Karpas-422 (cell line): ENCODE results near the gene REEP6. TPM values are rescaled to one million over a fixed set of nuclear protein-coding genes. Genes with fewer than 3 reads are reported as not detected.
"Not testable (repeated sequence)": the region's sequence is repeated elsewhere in the genome, so short reads cannot be mapped to it uniquely, and the experiment has no call there.

Experiments
- DNase-seq: peaks from one replicate; pipeline ENCODE4 v3.0.0-alpha.2; 2015
- H2AFZ ChIP-seq: fragments of 200-600 bp; sonication (generic); 2 replicates; pipeline ENCODE4 v1.6.1; 2014; ENCODE audit warnings: antibody characterized with exemption, low read length, mixed read lengths
- H3K27ac ChIP-seq: fragments of 200-600 bp; sonication (generic); 2 replicates; pipeline ENCODE4 v1.5.1; 2014; ENCODE audit warnings: mild to moderate bottlenecking, low read length, moderate library complexity
- H3K27me3 ChIP-seq: fragments of 200-600 bp; sonication (generic); 2 replicates; pipeline ENCODE4 v1.6.1; 2014; ENCODE audit warnings: low read length, mixed read lengths
- H3K36me3 ChIP-seq: fragments of 200-600 bp; sonication (generic); 2 replicates; pipeline ENCODE4 v1.6.1; 2014; ENCODE audit warnings: low read length, mixed read lengths; ENCODE audit not compliant: insufficient read depth
- H3K4me1 ChIP-seq: fragments of 200-600 bp; sonication (generic); 2 replicates; pipeline ENCODE4 v1.6.1; 2014; ENCODE audit warnings: mild to moderate bottlenecking, low read length, mixed read lengths
- H3K4me2 ChIP-seq: fragments of 200-600 bp; sonication (generic); 2 replicates; pipeline ENCODE4 v1.6.1; 2014; ENCODE audit warnings: low read length, low read depth, mild to moderate bottlenecking; ENCODE audit not compliant: poor library complexity, severe bottlenecking
- H3K4me3 ChIP-seq: fragments of 200-600 bp; sonication (generic); 2 replicates; pipeline ENCODE4 v1.5.1; 2014; ENCODE audit warnings: mild to moderate bottlenecking, antibody characterized with exemption, low read length, mixed read lengths
- H3K79me2 ChIP-seq: fragments of 200-600 bp; sonication (generic); 2 replicates; pipeline ENCODE4 v1.6.1; 2014; ENCODE audit warnings: mild to moderate bottlenecking, low read length, mixed read lengths
- H3K9ac ChIP-seq: fragments of 200-600 bp; sonication (generic); 2 replicates; pipeline ENCODE4 v1.6.0; 2014; ENCODE audit warnings: low read length
- H3K9me2 ChIP-seq: fragments of 200-600 bp; sonication (generic), shearing (Covaris generic); replicated peaks from 2 replicates; pipeline ENCODE4 v1.6.0; 2014; ENCODE audit warnings: mild to moderate bottlenecking, low read length, moderate library complexity; ENCODE audit not compliant: insufficient read depth
- H3K9me3 ChIP-seq: fragments of 300-700, 200-600 bp; sonication (generic); 2 replicates; pipeline ENCODE4 v1.6.1; 2014; ENCODE audit warnings: low read length, mixed read lengths
- H4K20me1 ChIP-seq: fragments of 200-600 bp; sonication (generic); 2 replicates; pipeline ENCODE4 v1.6.1; 2014; ENCODE audit warnings: mild to moderate bottlenecking, antibody characterized with exemption, low read length, low read depth; ENCODE audit not compliant: insufficient read depth
- total RNA-seq: library from RNA; depleted of rRNA; stranded (reverse); fragments of >200 nt; shearing (Covaris generic); gene quantifications from 2 replicates; pipeline ENCODE4 v1.2.3, GENCODE V29; 2014; ENCODE audit warnings: low replicate concordance

The REEP6 gene
- total RNA-seq, 1 experiment from 2014 or later = 1.5 TPM

- Histone ChIP-seq H3K36me3 (no peaks in the 10 kb centered on the region), H4K20me1 (no peaks in the 10 kb centered on the region), H3K4me2 (no peak overlapping the region), H3K9me3 (no peaks in the 10 kb centered on the region), H3K9me2 (no peaks in the 10 kb centered on the region), H3K27me3 (no peaks in the 10 kb centered on the region), H2AFZ (no peak overlapping the region), H3K27ac (no peak overlapping the region), H3K79me2 (no peaks in the 10 kb centered on the region), H3K4me3 (no peak overlapping the region), H3K9ac (no peak overlapping the region), H3K4me1 (no peaks in the 10 kb centered on the region)
- no peak for DNase-seq
Measured at GRCh38 chr19:1532003-1532402, 41.0 kb downstream of the REEP6 start.

- no peaks in the 10 kb centered on the region for H3K27me3 ChIP-seq
- H3K79me2 ChIP-seq = no peaks in the 10 kb centered on the region
- no peaks in the 10 kb centered on the region for H3K9me2 ChIP-seq
- H4K20me1 ChIP-seq = no peaks in the 10 kb centered on the region
- H2AFZ ChIP-seq = no peak overlapping the region
- H3K36me3 ChIP-seq = no peaks in the 10 kb centered on the region
- H3K4me2 ChIP-seq = no peak overlapping the region
- H3K9ac ChIP-seq = no peak overlapping the region
- H3K9me3 ChIP-seq = no peaks in the 10 kb centered on the region
- H3K27ac ChIP-seq = no peak overlapping the region
- no peak overlapping the region for H3K4me3 ChIP-seq
- no peak for DNase-seq
- H3K4me1 ChIP-seq = no peaks in the 10 kb centered on the region
Measured at GRCh38 chr19:1533510-1534150, 42.6 kb downstream of the REEP6 start.

- H3K9ac ChIP-seq = no peak overlapping the region
- DNase-seq = no peak
Measured at GRCh38 chr19:1534972-1535371, 44.0 kb downstream of the REEP6 start.

GRCh38 chr19:1535699-1536098 lies 44.7 kb downstream of the REEP6 start:
- not testable (repeated sequence) for H3K4me3 ChIP-seq, H3K9ac ChIP-seq, H3K4me1 ChIP-seq, H2AFZ ChIP-seq, H3K9me2 ChIP-seq, H3K79me2 ChIP-seq, H3K4me2 ChIP-seq, H3K27ac ChIP-seq, H4K20me1 ChIP-seq, H3K27me3 ChIP-seq, H3K36me3 ChIP-seq, H3K9me3 ChIP-seq, DNase-seq

More at GRCh38 chr19:1534972-1535371, 44.0 kb downstream of the REEP6 start:
- Histone ChIP-seq H3K36me3 (no peaks in the 10 kb centered on the region), H3K4me1 (no peaks in the 10 kb centered on the region), H3K4me3 (no peak overlapping the region), H3K27ac (no peak overlapping the region), H3K4me2 (no peak overlapping the region), H2AFZ (no peak overlapping the region), H3K79me2 (no peaks in the 10 kb centered on the region), H3K9me2 (no peaks in the 10 kb centered on the region), H3K9me3 (no peaks in the 10 kb centered on the region), H4K20me1 (no peaks in the 10 kb centered on the region), H3K27me3 (no peaks in the 10 kb centered on the region)

- no peak overlapping the region for H3K4me2 ChIP-seq
- H4K20me1 ChIP-seq = no peaks in the 10 kb centered on the region
- no peak overlapping the region for H3K9ac ChIP-seq
- H3K9me3 ChIP-seq = no peaks in the 10 kb centered on the region
- no peak for DNase-seq
- H3K79me2 ChIP-seq = no peaks in the 10 kb centered on the region
- H3K36me3 ChIP-seq = no peaks in the 10 kb centered on the region
- no peak overlapping the region for H3K27ac ChIP-seq
- H3K27me3 ChIP-seq = no peaks in the 10 kb centered on the region
- no peak overlapping the region for H2AFZ ChIP-seq
- H3K4me1 ChIP-seq = no peaks in the 10 kb centered on the region
- H3K9me2 ChIP-seq = no peaks in the 10 kb centered on the region
- no peak overlapping the region for H3K4me3 ChIP-seq
Measured at GRCh38 chr19:1538978-1539377, 48.0 kb downstream of the REEP6 start.

GRCh38 chr19:1539749-1540148 lies 48.8 kb downstream of the REEP6 start:
- not testable (repeated sequence) for H3K27me3 ChIP-seq, H3K9ac ChIP-seq, H3K4me3 ChIP-seq, H3K4me1 ChIP-seq, H3K79me2 ChIP-seq, H3K9me2 ChIP-seq, H4K20me1 ChIP-seq, H3K4me2 ChIP-seq, H3K9me3 ChIP-seq, DNase-seq, H2AFZ ChIP-seq, H3K36me3 ChIP-seq, H3K27ac ChIP-seq

GRCh38 chr19:1540365-1540925 lies 49.5 kb downstream of the REEP6 start:
- Histone ChIP-seq H3K36me3 (no peaks in the 10 kb centered on the region), H3K9ac (no peak overlapping the region), H3K79me2 (no peaks in the 10 kb centered on the region), H3K9me3 (no peaks in the 10 kb centered on the region), H3K4me1 (no peaks in the 10 kb centered on the region), H2AFZ (no peak overlapping the region), H3K4me3 (no peak overlapping the region), H3K9me2 (no peaks in the 10 kb centered on the region), H4K20me1 (no peaks in the 10 kb centered on the region), H3K4me2 (no peak overlapping the region), H3K27ac (no peak overlapping the region), H3K27me3 (no peaks in the 10 kb centered on the region)
- no peak for DNase-seq
